ENCODE results near the gene SRXN1.
"Not testable (repeated sequence)": the region's sequence is repeated elsewhere in the genome, so short reads cannot be mapped to it uniquely, and the experiment has no call there.

The SRXN1 gene

DNA sequence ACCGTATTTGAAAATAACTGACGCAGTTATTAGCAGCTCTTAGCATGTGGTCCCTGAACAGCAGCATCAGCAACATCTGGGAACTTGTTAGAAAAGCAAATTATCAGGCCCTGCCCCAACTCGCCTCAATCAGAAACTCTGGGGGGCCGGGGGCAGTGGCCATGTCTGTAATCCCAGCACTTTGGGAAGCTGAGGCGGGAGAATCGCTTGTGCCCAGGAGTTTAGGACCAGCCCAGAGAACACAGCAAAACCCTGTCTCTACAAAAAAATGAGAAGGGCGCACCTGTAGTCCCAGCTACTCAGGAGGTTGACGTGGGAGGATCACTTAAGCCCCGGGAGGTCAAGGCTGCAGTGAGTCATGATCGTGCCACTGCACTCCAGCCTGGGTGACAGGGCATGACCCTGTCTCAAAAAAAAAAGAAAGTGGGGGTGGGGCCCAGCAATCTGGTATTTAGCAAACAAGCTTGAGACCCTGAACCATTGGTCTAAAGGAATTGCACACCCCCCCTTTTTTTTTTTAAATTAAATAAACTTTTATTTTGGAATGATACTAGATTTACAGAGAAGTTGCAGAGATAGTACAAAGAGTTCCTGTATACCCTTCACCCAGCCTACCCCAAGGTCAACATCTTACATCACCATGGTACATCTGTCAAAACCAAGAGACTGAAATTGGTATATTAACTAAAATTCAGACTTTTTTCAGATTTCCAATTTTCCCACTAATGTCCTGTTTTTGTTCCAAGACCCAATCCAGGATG, 6.7 kb downstream of the SRXN1 start:
- Histone ChIP-seq H3K4me3 (no peak overlapping the region), H3K36me3 (ENCODE audit: insufficient read depth, low read length) (peaks cover 13% of the 10 kb centered on the region), H3K9me3 (ENCODE audit: low read depth, low read length) (no peaks in the 10 kb centered on the region), H3K9ac (ENCODE audit: insufficient read length) (no peak overlapping the region), H3K27ac (no peak overlapping the region)
- DNase-seq (ENCODE audit: low read depth, low spot score), result no peak
- TF ChIP-seq POLR2AphosphoS5 (IDR thresholded peaks at IDR 0.05; ENCODE audit: borderline replicate concordance, low read depth, low read length), result no peak
- no peak for TF ChIP-seq EZH2 (IDR thresholded peaks at IDR 0.05)
- TF ChIP-seq FOXP2 (optimal IDR thresholded peaks at IDR 0.05; ENCODE audit: control extremely low read depth, extremely low read length, insufficient read depth), result no peak

DNA sequence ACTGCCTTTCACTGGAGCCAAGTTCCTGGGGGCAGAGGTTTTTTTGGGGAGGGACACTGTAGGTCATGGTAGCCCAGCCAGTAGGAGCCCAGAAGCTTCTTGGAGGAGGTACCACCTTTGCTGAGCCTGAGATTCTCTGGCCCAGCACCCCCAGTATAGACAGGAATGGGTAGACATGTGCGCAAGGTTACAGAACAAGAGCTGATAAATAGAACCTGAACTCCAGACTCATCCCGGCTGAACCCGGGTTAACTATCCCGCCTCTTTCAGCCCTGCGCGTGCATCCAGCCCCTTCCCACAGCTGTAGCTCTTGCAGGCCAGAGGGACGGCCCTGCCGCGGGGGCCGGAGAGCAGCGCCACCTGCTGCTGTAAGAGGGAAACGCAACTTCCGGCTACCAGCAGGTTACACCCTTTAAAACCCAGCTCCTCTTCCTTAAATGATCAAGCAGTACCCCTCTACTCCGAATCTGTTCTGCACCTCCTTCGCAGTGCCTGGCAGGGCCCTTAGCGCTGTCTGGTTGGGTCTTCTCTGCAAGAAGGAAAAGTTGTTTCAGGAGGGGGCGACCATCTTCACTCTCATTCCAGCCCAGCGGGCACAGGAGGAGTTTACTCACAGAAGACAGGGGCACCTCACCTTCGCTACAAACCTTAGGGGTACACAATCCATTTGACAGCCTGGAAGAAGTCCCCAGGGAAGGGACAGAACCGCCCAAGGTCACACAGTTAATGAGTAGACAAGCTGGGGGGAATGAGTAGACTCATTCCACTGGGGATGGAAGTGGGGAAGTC, 7.5 kb downstream of the SRXN1 start:
- Histone ChIP-seq H3K27ac (no peak overlapping the region), H3K9ac (ENCODE audit: insufficient read length) (no peak overlapping the region), H3K4me3 (peak overlapping the region; percentile 46; the same call in 1 of the 2 replicates), H3K36me3 (ENCODE audit: insufficient read depth, low read length) (peaks cover 13% of the 10 kb centered on the region), H3K9me3 (ENCODE audit: low read depth, low read length) (no peaks in the 10 kb centered on the region)
- no peak for TF ChIP-seq FOXP2 (optimal IDR thresholded peaks at IDR 0.05; ENCODE audit: control extremely low read depth, extremely low read length, insufficient read depth)
- TF ChIP-seq POLR2AphosphoS5 (IDR thresholded peaks at IDR 0.05; ENCODE audit: borderline replicate concordance, low read depth, low read length), result no peak
- no peak for TF ChIP-seq EZH2 (IDR thresholded peaks at IDR 0.05)
- DNase-seq (ENCODE audit: low read depth, low spot score), result no peak

DNA sequence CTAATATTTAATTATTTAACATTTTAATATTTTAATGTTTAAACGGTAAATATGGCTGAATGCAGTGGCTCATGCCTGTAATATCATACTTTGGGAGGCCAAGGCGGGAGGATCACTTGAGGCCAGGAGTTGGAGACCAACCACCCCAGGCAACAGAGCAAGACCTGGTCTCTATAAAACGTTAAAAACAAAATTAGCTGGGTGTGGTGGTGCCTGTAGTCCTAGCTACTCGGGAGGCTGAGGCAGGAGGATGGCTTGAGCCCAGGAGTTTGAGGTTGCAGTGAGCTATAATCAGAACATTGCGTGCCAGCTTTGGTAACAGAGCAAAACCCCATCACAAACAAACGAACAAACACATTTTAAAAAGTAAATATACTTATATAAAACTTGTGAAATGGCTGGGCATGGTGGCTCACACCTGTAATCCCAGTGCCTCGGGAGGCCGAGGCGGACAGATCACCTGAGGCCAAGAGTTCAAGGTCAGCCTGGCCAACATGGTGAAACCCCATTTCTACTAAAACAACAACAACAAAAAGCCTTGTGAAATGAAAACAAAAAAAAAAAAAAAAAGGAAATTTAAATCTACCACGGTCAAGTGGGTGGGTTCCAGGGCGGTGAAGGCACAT, 8.2 kb downstream of the SRXN1 start:
- Histone ChIP-seq H3K9me3 (ENCODE audit: low read depth, low read length) (no peaks in the 10 kb centered on the region), H3K36me3 (ENCODE audit: insufficient read depth, low read length) (peaks cover 13% of the 10 kb centered on the region), H3K9ac (ENCODE audit: insufficient read length) (no peak overlapping the region), H3K4me3 (no peak overlapping the region), H3K27ac (no peak overlapping the region)
- no peak for TF ChIP-seq FOXP2 (optimal IDR thresholded peaks at IDR 0.05; ENCODE audit: control extremely low read depth, extremely low read length, insufficient read depth)
- no peak for TF ChIP-seq POLR2AphosphoS5 (IDR thresholded peaks at IDR 0.05; ENCODE audit: borderline replicate concordance, low read depth, low read length)
- TF ChIP-seq EZH2 (IDR thresholded peaks at IDR 0.05), result no peak
- no peak for DNase-seq (ENCODE audit: low read depth, low spot score)

DNA sequence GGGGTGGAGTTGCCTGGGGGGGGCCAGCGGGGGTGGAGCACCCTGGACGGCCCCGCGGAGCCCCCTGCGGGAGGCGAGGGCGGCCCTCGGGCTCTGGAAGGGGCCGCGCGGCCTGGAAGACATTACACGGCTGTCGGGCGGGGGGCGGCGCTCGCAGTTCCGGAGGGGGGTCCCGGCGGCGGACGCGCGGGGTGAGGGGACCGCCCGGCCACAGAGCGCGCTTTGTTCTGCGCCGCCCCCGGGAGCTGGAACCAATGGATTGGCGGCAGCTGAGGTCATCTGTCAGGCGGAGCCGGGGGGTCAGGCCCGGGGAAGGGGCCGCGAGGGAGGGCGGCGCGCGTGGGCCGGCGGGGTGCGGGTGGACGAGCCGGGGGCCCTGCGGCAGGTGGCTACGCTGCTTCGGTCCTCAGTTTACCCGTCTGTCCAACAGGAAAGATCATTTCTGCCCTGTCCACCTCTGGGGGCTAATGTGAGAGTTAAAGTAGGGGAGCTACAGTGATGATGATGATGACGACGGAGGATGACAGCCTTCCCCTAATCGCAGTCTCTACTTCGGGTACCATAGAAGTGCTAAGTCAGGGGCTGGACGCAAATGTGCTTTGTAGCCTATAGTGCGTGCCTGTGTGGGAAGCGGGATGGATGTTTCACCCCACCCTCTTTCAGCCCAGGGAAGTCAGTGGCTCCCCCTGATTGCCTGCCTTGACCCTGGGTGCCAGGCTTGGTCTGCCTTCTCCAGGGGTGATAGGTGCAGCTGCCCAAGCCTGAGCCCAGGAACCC, 10.4 kb downstream of the SRXN1 start:
- H3K9me3 ChIP-seq (ENCODE audit: low read depth, low read length), result no peaks in the 10 kb centered on the region
- DNase-seq (ENCODE audit: low read depth, low spot score), result no peak
- TF ChIP-seq EZH2 (IDR thresholded peaks at IDR 0.05) (no peak), POLR2AphosphoS5 (IDR thresholded peaks at IDR 0.05; ENCODE audit: borderline replicate concordance, low read depth, low read length) (no peak)
- H3K36me3 ChIP-seq (ENCODE audit: insufficient read depth, low read length), result peaks cover 3% of the 10 kb centered on the region
- no peak overlapping the region for H3K9ac ChIP-seq (ENCODE audit: insufficient read length)
- no peak overlapping the region for H3K4me3 ChIP-seq
- no peak overlapping the region for H3K27ac ChIP-seq

DNA sequence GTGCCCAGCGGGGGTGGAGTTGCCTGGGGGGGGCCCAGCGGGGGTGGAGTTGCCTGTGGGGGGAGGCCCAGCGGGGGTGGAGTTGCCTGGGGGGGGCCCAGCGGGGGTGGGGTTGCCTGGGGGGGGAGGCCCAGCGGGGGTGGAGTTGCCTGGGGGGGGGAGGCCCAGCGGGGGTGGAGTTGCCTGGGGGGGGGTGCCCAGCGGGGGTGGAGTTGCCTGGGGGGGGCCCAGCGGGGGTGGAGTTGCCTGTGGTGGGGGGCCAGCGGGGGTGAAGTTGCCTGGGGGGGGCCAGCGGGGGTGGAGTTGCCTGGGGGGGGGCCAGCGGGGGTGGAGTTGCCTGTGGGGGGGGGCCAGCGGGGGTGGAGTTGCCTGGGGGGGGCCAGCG, 11.0 kb downstream of the SRXN1 start:
- H3K9me3 ChIP-seq (ENCODE audit: low read depth, low read length); DNase-seq (ENCODE audit: low read depth, low spot score); H3K27ac ChIP-seq; H3K4me3 ChIP-seq; H3K36me3 ChIP-seq (ENCODE audit: insufficient read depth, low read length); H3K9ac ChIP-seq (ENCODE audit: insufficient read length): not testable (repeated sequence)

DNA sequence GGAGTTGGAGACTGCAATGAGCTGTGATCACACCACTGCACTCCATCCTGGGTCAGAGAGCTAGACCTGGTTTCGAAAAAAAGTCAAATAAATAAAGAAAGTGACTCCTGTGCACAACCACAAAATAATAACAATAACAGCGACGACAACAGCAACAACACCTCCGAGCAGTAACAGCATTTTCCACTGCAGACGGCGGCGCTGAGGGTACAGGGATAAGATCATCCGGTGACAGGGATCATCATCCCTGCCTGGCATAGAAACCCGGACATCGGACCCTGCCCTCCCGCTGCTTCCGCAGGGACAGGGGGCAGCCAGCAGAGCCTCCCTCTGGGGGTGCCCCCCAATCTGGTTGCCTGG, 11.5 kb downstream of the SRXN1 start:
- H3K9ac ChIP-seq (ENCODE audit: insufficient read length), result no peak overlapping the region
- H3K27ac ChIP-seq, result no peak overlapping the region
- no peak for DNase-seq (ENCODE audit: low read depth, low spot score)
- no peaks in the 10 kb centered on the region for H3K36me3 ChIP-seq (ENCODE audit: insufficient read depth, low read length)
- TF ChIP-seq FOXP2 (optimal IDR thresholded peaks at IDR 0.05; ENCODE audit: control extremely low read depth, extremely low read length, insufficient read depth), result no peak
- H3K9me3 ChIP-seq (ENCODE audit: low read depth, low read length), result no peaks in the 10 kb centered on the region
- H3K4me3 ChIP-seq, result no peak overlapping the region

DNA sequence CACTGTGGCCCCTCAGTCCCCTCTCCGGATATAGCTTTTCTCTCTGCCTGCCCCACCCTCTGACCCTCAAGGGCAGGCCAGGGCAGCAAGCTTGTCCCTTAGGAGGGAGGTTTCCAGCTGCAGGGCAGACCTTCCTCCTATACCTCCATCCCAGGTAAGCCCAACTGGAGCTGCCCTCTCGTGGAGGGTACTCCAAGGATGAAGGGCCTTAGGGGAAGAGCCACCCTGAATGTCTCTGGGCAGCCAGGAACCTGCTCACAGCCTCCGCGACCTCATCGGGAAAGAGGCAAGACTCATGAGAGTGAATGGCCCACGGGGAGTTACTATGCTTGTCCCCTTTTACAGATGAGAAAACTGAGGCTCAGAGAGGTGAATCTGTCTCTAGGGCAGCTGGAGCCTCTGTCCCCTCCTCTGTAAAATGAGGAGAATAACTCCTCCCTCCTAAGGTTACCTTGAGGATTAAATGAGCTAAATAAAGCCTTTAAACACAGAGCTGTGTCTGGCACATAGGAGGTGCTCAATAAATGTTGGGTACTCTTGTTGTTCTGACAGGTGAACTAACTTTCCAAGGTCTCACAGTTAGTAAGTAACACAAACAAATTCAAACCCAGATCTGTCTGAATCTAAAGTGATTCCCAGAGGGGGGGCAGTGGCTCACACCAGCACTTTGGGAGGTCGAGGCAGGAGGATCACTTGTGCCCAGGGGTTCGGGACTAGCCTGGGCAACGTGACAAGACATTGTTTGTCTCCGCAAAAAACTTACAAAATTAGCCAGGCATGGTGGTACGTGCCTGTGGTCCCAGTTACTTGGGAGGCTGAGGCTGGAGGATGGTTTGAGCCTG, 12.1 kb downstream of the SRXN1 start:
- H3K9ac ChIP-seq (ENCODE audit: insufficient read length), result no peak overlapping the region
- H3K4me3 ChIP-seq, result no peak overlapping the region
- H3K36me3 ChIP-seq (ENCODE audit: insufficient read depth, low read length), result no peaks in the 10 kb centered on the region
- no peaks in the 10 kb centered on the region for H3K9me3 ChIP-seq (ENCODE audit: low read depth, low read length)
- H3K27ac ChIP-seq, result no peak overlapping the region
- no peak for DNase-seq (ENCODE audit: low read depth, low spot score)
- no peak for TF ChIP-seq FOXP2 (optimal IDR thresholded peaks at IDR 0.05; ENCODE audit: control extremely low read depth, extremely low read length, insufficient read depth)
- no peak for TF ChIP-seq EZH2 (IDR thresholded peaks at IDR 0.05)
- TF ChIP-seq POLR2AphosphoS5 (IDR thresholded peaks at IDR 0.05; ENCODE audit: borderline replicate concordance, low read depth, low read length), result no peak
